GM23338 (cell line): Measurements from ENCODE around the gene CDH5. TPM values are rescaled to one million over a fixed set of nuclear protein-coding genes. Genes with fewer than 3 reads are reported as not detected.

Experiments
- ATAC-seq: fragments of 200-7000 bp; cut with Tn5 transposase; 3 replicates; pipeline ENCODE4 v1.9.1; 2020
- DNase-seq: peaks from one replicate; pipeline ENCODE4 v3.0.0-alpha.2; 2015; ENCODE audit warnings: low spot score
- H2AFZ ChIP-seq: fragments of 200-600 bp; sonication (generic); 2 replicates; pipeline ENCODE4 v1.8.0; 2016; ENCODE audit warnings: antibody characterized with exemption, mild to moderate bottlenecking, moderate library complexity
- H3F3A ChIP-seq: fragments of 200-600 bp; sonication (generic); replicated peaks from 2 replicates; pipeline ENCODE4 v1.8.0; 2017; ENCODE audit warnings: antibody characterized with exemption, mixed run types, low read depth
- H3K27ac ChIP-seq: fragments of 200-600 bp; sonication (generic); 2 replicates; pipeline ENCODE4 v1.6.1; 2016; ENCODE audit warnings: low read depth
- H3K27me3 ChIP-seq: fragments of 200-600 bp; sonication (generic); 2 replicates; pipeline ENCODE4 v1.8.0; 2016; ENCODE audit warnings: mild to moderate bottlenecking, mixed run types, moderate library complexity; ENCODE audit not compliant: insufficient read depth
- H3K36me3 ChIP-seq: fragments of 200-600 bp; sonication (generic); 2 replicates; pipeline ENCODE4 v1.8.0; 2016; ENCODE audit warnings: mild to moderate bottlenecking; ENCODE audit not compliant: insufficient read depth
- H3K4me1 ChIP-seq: fragments of 200-600 bp; sonication (generic); 2 replicates; pipeline ENCODE4 v1.8.0; 2016; ENCODE audit warnings: mild to moderate bottlenecking, moderate library complexity; ENCODE audit not compliant: insufficient read depth
- H3K4me2 ChIP-seq: fragments of 200-600 bp; sonication (generic); 2 replicates; pipeline ENCODE4 v1.7.1; 2017; ENCODE audit warnings: mixed run types
- H3K4me3 ChIP-seq: fragments of 200-600 bp; sonication (generic); 2 replicates; pipeline ENCODE4 v1.6.1; 2016; ENCODE audit warnings: mixed run types
- H3K79me2 ChIP-seq: fragments of 200-600 bp; sonication (generic); replicated peaks from 2 replicates; pipeline ENCODE4 v1.8.0; 2017; ENCODE audit warnings: mild to moderate bottlenecking; ENCODE audit not compliant: insufficient read depth
- H3K9me2 ChIP-seq: fragments of 200-600 bp; sonication (generic); 2 replicates; pipeline ENCODE4 v1.8.0; 2017; ENCODE audit not compliant: insufficient read depth
- H4K20me1 ChIP-seq: fragments of 200-600 bp; sonication (generic); replicated peaks from 2 replicates; pipeline ENCODE4 v1.8.0; 2017; ENCODE audit warnings: mild to moderate bottlenecking; ENCODE audit not compliant: insufficient read depth
- H3K27ac Mint-ChIP-seq: 2 replicates; pipeline ENCODE4 v1.8.0; 2020; ENCODE audit warnings: inconsistent platforms, mild to moderate bottlenecking, moderate library complexity, mixed read lengths
- H3K27me3 Mint-ChIP-seq: 3 replicates; pipeline ENCODE4 v1.8.0; 2022; ENCODE audit warnings: low read depth, mild to moderate bottlenecking, moderate library complexity, mixed read lengths, inconsistent platforms; ENCODE audit not compliant: insufficient read depth, poor library complexity
- H3K36me3 Mint-ChIP-seq: 3 replicates; pipeline ENCODE4 v1.8.0; 2021; ENCODE audit warnings: low read depth, mild to moderate bottlenecking, inconsistent platforms, moderate library complexity, mixed read lengths
- H3K4me1 Mint-ChIP-seq: 3 replicates; pipeline ENCODE4 v1.8.0; 2020; ENCODE audit warnings: mild to moderate bottlenecking, inconsistent platforms, mixed read lengths
- H3K4me3 Mint-ChIP-seq: 3 replicates; pipeline ENCODE4 v1.8.0; 2021; ENCODE audit warnings: moderate library complexity, mild to moderate bottlenecking, inconsistent platforms, mixed read lengths
- H3K9me3 Mint-ChIP-seq: 3 replicates; pipeline ENCODE4 v1.8.0; 2020; ENCODE audit warnings: moderate library complexity, mild to moderate bottlenecking, inconsistent platforms, mixed read lengths
- CREB1 ChIP-seq: fragments of 250-450 bp; sonication (Bioruptor Pico); IDR thresholded peaks from 2 replicates; pipeline ENCODE4 v1.5.0; 2020; ENCODE audit warnings: low read depth, mild to moderate bottlenecking, moderate library complexity
- EZH2 ChIP-seq: fragments of 200-600 bp; sonication (generic); IDR thresholded peaks from one replicate; pipeline ENCODE4 v1.8.0; 2017; ENCODE audit warnings: antibody characterized with exemption, mild to moderate bottlenecking, low read depth; ENCODE audit not compliant: unreplicated experiment
- EZH2phosphoT487 ChIP-seq: fragments of 200-600 bp; sonication (generic); IDR thresholded peaks from one replicate; pipeline ENCODE4 v1.8.1; 2018; ENCODE audit warnings: antibody characterized with exemption; ENCODE audit not compliant: unreplicated experiment
- JUNB ChIP-seq: IDR thresholded peaks from one replicate; pipeline ENCODE4 v1.6.1; 2016; ENCODE audit warnings: antibody characterized with exemption; ENCODE audit not compliant: unreplicated experiment
- NANOG ChIP-seq: IDR thresholded peaks from 2 replicates; pipeline ENCODE4 v1.6.1; 2016; ENCODE audit warnings: antibody characterized with exemption, borderline replicate concordance
- POLR2AphosphoS5 ChIP-seq: IDR thresholded peaks from 2 replicates; pipeline ENCODE4 v1.6.1; 2016; ENCODE audit warnings: antibody characterized with exemption, low read depth
- STAT1 ChIP-seq: IDR thresholded peaks from one replicate; pipeline ENCODE4 v1.6.1; 2016; ENCODE audit warnings: antibody characterized with exemption; ENCODE audit not compliant: unreplicated experiment
- ZNF114 ChIP-seq: fragments of 250-450 bp; sonication (Bioruptor Pico); IDR thresholded peaks from 2 replicates; pipeline ENCODE4 v1.5.0; 2020; ENCODE audit warnings: mild to moderate bottlenecking, moderate library complexity
- ZNF331 ChIP-seq: fragments of 250-450 bp; sonication (Bioruptor Pico); IDR thresholded peaks from 2 replicates; pipeline ENCODE4 v1.5.0; 2020; ENCODE audit warnings: low read depth, mild to moderate bottlenecking, moderate library complexity
- ZNF462 ChIP-seq: fragments of 250-450 bp; sonication (Bioruptor Pico); IDR thresholded peaks from 2 replicates; pipeline ENCODE4 v1.5.0; 2020; ENCODE audit warnings: mild to moderate bottlenecking, moderate library complexity
- polyA plus RNA-seq: library from polyadenylated mRNA; unstranded; fragments of >200 nt; fragmentation: Nextera tagmentation; extraction: Ambion mirVana; gene quantifications from 2 replicates; pipeline ENCODE4 v1.2.1, GENCODE V29; 2016
- total RNA-seq: library from RNA; depleted of rRNA; stranded (reverse); fragments of >200 nt; shearing (Covaris generic); gene quantifications from 2 replicates; pipeline ENCODE4 v1.2.3, GENCODE V29; 2014
- TF ChIP-seq, protein P1 (sequence below), 2 experiments: fragments of 200-600 bp in 1 of 2; sonication (generic) in 1 of 2; conservative IDR thresholded peaks; 2 replicates each; pipeline versions ENCODE4 v1.5.1 to v1.6.1; 2016 to 2017; ENCODE audit warnings: antibody characterized with exemption in 2 of 2, low read depth in 2 of 2, mild to moderate bottlenecking in 2 of 2, moderate library complexity in 1 of 2
- TF ChIP-seq, protein P2 (sequence below): IDR thresholded peaks from 2 replicates; pipeline ENCODE4 v1.6.1; 2016; ENCODE audit warnings: antibody characterized with exemption
- TF ChIP-seq, protein P3 (sequence below): IDR thresholded peaks from one replicate; pipeline ENCODE4 v1.6.1; 2018; ENCODE audit warnings: antibody characterized with exemption; ENCODE audit not compliant: unreplicated experiment

The CDH5 gene
- total and polyA plus RNA-seq, 2 experiments from 2014 or later = 0.18 TPM; not detected in 1

- no peaks in the 10 kb centered on the region for H3K79me2 ChIP-seq
- Mint-ChIP-seq H3K9me3 (no peaks in the 10 kb centered on the region; the same call in 2 of the 3 replicates), H3K4me1 (peaks cover 14% of the 10 kb centered on the region; the same call in 2 of the 3 replicates), H3K36me3 (no peaks in the 10 kb centered on the region; the same call in 2 of the 3 replicates), H3K27me3 (peaks cover 7% of the 10 kb centered on the region), H3K4me3 (no peak overlapping the region), H3K27ac (no peak overlapping the region)
- H3K36me3 ChIP-seq = no peaks in the 10 kb centered on the region
- no peak overlapping the region for H3K27ac ChIP-seq
- no peak for TF ChIP-seq JUNB
- TF ChIP-seq, protein P1, sequence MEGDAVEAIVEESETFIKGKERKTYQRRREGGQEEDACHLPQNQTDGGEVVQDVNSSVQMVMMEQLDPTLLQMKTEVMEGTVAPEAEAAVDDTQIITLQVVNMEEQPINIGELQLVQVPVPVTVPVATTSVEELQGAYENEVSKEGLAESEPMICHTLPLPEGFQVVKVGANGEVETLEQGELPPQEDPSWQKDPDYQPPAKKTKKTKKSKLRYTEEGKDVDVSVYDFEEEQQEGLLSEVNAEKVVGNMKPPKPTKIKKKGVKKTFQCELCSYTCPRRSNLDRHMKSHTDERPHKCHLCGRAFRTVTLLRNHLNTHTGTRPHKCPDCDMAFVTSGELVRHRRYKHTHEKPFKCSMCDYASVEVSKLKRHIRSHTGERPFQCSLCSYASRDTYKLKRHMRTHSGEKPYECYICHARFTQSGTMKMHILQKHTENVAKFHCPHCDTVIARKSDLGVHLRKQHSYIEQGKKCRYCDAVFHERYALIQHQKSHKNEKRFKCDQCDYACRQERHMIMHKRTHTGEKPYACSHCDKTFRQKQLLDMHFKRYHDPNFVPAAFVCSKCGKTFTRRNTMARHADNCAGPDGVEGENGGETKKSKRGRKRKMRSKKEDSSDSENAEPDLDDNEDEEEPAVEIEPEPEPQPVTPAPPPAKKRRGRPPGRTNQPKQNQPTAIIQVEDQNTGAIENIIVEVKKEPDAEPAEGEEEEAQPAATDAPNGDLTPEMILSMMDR (conservative IDR thresholded peaks at IDR 0.05; ENCODE audit: low read depth in 2 of 2) = no peak
- no peak for TF ChIP-seq STAT1
- TF ChIP-seq, protein P2, sequence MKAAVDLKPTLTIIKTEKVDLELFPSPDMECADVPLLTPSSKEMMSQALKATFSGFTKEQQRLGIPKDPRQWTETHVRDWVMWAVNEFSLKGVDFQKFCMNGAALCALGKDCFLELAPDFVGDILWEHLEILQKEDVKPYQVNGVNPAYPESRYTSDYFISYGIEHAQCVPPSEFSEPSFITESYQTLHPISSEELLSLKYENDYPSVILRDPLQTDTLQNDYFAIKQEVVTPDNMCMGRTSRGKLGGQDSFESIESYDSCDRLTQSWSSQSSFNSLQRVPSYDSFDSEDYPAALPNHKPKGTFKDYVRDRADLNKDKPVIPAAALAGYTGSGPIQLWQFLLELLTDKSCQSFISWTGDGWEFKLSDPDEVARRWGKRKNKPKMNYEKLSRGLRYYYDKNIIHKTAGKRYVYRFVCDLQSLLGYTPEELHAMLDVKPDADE = no peak
- no peak for TF ChIP-seq POLR2AphosphoS5
- TF ChIP-seq ZNF331 (CRISPR knock-in tag) = no peak
- TF ChIP-seq, protein P3, sequence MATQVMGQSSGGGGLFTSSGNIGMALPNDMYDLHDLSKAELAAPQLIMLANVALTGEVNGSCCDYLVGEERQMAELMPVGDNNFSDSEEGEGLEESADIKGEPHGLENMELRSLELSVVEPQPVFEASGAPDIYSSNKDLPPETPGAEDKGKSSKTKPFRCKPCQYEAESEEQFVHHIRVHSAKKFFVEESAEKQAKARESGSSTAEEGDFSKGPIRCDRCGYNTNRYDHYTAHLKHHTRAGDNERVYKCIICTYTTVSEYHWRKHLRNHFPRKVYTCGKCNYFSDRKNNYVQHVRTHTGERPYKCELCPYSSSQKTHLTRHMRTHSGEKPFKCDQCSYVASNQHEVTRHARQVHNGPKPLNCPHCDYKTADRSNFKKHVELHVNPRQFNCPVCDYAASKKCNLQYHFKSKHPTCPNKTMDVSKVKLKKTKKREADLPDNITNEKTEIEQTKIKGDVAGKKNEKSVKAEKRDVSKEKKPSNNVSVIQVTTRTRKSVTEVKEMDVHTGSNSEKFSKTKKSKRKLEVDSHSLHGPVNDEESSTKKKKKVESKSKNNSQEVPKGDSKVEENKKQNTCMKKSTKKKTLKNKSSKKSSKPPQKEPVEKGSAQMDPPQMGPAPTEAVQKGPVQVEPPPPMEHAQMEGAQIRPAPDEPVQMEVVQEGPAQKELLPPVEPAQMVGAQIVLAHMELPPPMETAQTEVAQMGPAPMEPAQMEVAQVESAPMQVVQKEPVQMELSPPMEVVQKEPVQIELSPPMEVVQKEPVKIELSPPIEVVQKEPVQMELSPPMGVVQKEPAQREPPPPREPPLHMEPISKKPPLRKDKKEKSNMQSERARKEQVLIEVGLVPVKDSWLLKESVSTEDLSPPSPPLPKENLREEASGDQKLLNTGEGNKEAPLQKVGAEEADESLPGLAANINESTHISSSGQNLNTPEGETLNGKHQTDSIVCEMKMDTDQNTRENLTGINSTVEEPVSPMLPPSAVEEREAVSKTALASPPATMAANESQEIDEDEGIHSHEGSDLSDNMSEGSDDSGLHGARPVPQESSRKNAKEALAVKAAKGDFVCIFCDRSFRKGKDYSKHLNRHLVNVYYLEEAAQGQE = no peak
- TF ChIP-seq CREB1 (CRISPR knock-in tag) = no peak
- no peak for TF ChIP-seq EZH2phosphoT487
- TF ChIP-seq EZH2 = no peak
- no peak for TF ChIP-seq NANOG
- TF ChIP-seq ZNF462 (CRISPR knock-in tag) = no peak
- TF ChIP-seq ZNF114 (CRISPR knock-in tag) = no peak
- no peak overlapping the region for H2AFZ ChIP-seq
- no peak overlapping the region for H3K4me2 ChIP-seq
- no peaks in the 10 kb centered on the region for H3F3A ChIP-seq
- H3K9me2 ChIP-seq = 0 out of 2 replicates have a peak, but pooled peaks cover 3% of the 10 kb centered on the region
- no peaks in the 10 kb centered on the region for H3K4me1 ChIP-seq
- DNase-seq = no peak
- H4K20me1 ChIP-seq = no peaks in the 10 kb centered on the region
- H3K27me3 ChIP-seq = no peaks in the 10 kb centered on the region
- no peak for ATAC-seq
- no peak overlapping the region for H3K4me3 ChIP-seq
Observed at GRCh38 chr16:66380421-66380820, 13.9 kb downstream of the CDH5 start.
